GM10266 (cell line): ENCODE measurements around the gene DNAJC17.

ENCODE experiments used
- DNase-seq: peaks from one replicate; pipeline ENCODE4 v3.0.0; 2012; ENCODE audit errors: extremely low spot score
- CTCF ChIP-seq: IDR thresholded peaks from 2 replicates; pipeline ENCODE4 v1.5.1; 2012; ENCODE audit warnings: mild to moderate bottlenecking, low read depth; ENCODE audit not compliant: control insufficient read depth, insufficient read depth; ENCODE audit errors: missing control alignments

The DNAJC17 gene

GRCh38 chr15:40739047-40739446 is 68.2 kb downstream of the DNAJC17 start:
- no peak for DNase-seq
- TF ChIP-seq CTCF: no peak

- no peak for TF ChIP-seq CTCF
- no peak for DNase-seq
Measured at GRCh38 chr15:40737048-40737447, 70.2 kb downstream of the DNAJC17 start.

- no peak for TF ChIP-seq CTCF
- DNase-seq: no peak
Measured at GRCh38 chr15:40736575-40736974, 70.7 kb downstream of the DNAJC17 start.

- TF ChIP-seq CTCF: no peak
- no peak for DNase-seq
Measured at GRCh38 chr15:40731034-40731433, 76.2 kb downstream of the DNAJC17 start.

GRCh38 chr15:40723919-40724318 is 83.4 kb downstream of the DNAJC17 start:
- no peak for TF ChIP-seq CTCF
- DNase-seq: no peak

- no peak for DNase-seq
- no peak for TF ChIP-seq CTCF
Measured at GRCh38 chr15:40722934-40723333, 84.3 kb downstream of the DNAJC17 start.

GRCh38 chr15:40722354-40722753 is 84.9 kb downstream of the DNAJC17 start:
- no peak for DNase-seq
- no peak for TF ChIP-seq CTCF
